GM12891 (cell line): ENCODE measurements around the gene CALML4.

ENCODE experiments used
- POLR2A ChIP-seq: IDR thresholded peaks from 2 replicates; pipeline ENCODE4 v1.6.1; 2011; ENCODE audit warnings: low read depth, low read length, control low read depth
- POLR2AphosphoS5 ChIP-seq: IDR thresholded peaks from 2 replicates; pipeline ENCODE4 v1.6.1; 2011; ENCODE audit warnings: low read depth, low read length, control low read depth
- SPI1 ChIP-seq: IDR thresholded peaks from 2 replicates; pipeline ENCODE4 v1.6.1; 2011; ENCODE audit warnings: low read depth, low read length, control low read depth

DNA sequence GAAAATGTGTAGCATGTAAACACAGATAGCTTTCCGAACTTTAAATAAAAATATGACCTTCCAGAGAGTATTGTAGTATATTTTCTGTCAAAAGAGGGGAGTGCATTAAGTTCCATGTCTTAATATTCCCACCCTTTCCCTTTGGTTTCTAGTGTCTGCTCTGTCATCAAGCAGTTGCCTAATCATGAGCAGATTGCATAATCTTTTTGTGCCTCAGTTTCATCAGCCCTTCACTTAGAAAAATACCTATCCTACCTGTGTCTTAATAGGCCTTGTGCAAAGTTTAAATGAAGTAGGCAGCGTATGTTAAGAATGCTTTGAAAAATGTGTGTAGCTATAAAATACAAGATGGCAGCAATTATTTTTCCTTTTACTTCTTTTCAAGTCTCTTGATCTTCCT, 52.8 kb downstream of the CALML4 start:
- TF ChIP-seq POLR2A (no peak), SPI1 (no peak), POLR2AphosphoS5 (no peak)
